GM18505 (cell line): Measurements from ENCODE around the gene PRR30.

Experiments used
- ATAC-seq: cut with Tn5 transposase; IDR thresholded peaks from one replicate; pipeline ENCODE4 v1.9.1; 2021; ENCODE audit not compliant: unreplicated experiment
- POLR2A ChIP-seq: IDR thresholded peaks from 4 replicates; pipeline ENCODE4 v1.6.1; 2011; ENCODE audit warnings: borderline replicate concordance; ENCODE audit not compliant: insufficient read depth, insufficient read length; ENCODE audit errors: extremely low read depth

The PRR30 gene

GRCh38 chr2:27149570-27150405 lies 10.6 kb upstream of the PRR30 start:
- no peak for ATAC-seq

GRCh38 chr2:27148801-27149439 lies 9.7 kb upstream of the PRR30 start, which contains the start of gene TCF23:
Gene TCF23, plus strand, starts transcription at chr2:27149004. Its CDS starts 130 bp downstream, at chr2:27149134.
- no peak for TF ChIP-seq POLR2A
- ATAC-seq: no peak

More at GRCh38 chr2:27149570-27150405, 10.6 kb upstream of the PRR30 start:
- no peak for TF ChIP-seq POLR2A

- TF ChIP-seq POLR2A: no peak
- ATAC-seq: no peak
Observed at GRCh38 chr2:27147935-27148334, 8.7 kb upstream of the PRR30 start.

- TF ChIP-seq POLR2A: no peak
- no peak for ATAC-seq
Observed at GRCh38 chr2:27145682-27146081, 6.5 kb upstream of the PRR30 start.

- no peak for ATAC-seq
- no peak for TF ChIP-seq POLR2A
Observed at GRCh38 chr2:27143285-27143684, 4.1 kb upstream of the PRR30 start.

- no peak for TF ChIP-seq POLR2A
- ATAC-seq: no peak
Observed at GRCh38 chr2:27138111-27138510, 1.1 kb downstream of the PRR30 start.

GRCh38 chr2:27137322-27137935 lies 1.8 kb downstream of the PRR30 start:
- TF ChIP-seq POLR2A: no peak
- ATAC-seq: no peak

- TF ChIP-seq POLR2A: no peak
- ATAC-seq: no peak
Observed at GRCh38 chr2:27136751-27137150, 2.5 kb downstream of the PRR30 start.

- no peak for TF ChIP-seq POLR2A
- ATAC-seq: no peak
Observed at GRCh38 chr2:27135478-27135955, 3.7 kb downstream of the PRR30 start.

- no peak for TF ChIP-seq POLR2A
Observed at GRCh38 chr2:27134781-27135477, 4.3 kb downstream of the PRR30 start.

GRCh38 chr2:27133905-27134780 lies 5.1 kb downstream of the PRR30 start, which contains the start of gene PREB:
Gene PREB, minus strand, starts transcription at chr2:27134636. Its CDS starts 215 bp downstream, at chr2:27134421.
- ATAC-seq: peak; percentile 71
- TF ChIP-seq POLR2A: peak; percentile 94

More at GRCh38 chr2:27134781-27135477, 4.3 kb downstream of the PRR30 start:
- no peak for ATAC-seq
